GM21423 (cell line): ENCODE data around the gene RGS16.
A peak's percentile ranks its signal among the peaks of the same experiment; 100 is the strongest.
"Not testable (repeated sequence)": the region's sequence is repeated elsewhere in the genome, so short reads cannot be mapped to it uniquely, and the experiment has no call there.

ENCODE experiments used
- ATAC-seq: cut with Tn5 transposase; IDR thresholded peaks from one replicate; pipeline ENCODE4 v1.9.1; 2021; ENCODE audit warnings: mild to moderate bottlenecking, moderate library complexity; ENCODE audit not compliant: unreplicated experiment

The RGS16 gene, protein sequence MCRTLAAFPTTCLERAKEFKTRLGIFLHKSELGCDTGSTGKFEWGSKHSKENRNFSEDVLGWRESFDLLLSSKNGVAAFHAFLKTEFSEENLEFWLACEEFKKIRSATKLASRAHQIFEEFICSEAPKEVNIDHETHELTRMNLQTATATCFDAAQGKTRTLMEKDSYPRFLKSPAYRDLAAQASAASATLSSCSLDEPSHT

DNA sequence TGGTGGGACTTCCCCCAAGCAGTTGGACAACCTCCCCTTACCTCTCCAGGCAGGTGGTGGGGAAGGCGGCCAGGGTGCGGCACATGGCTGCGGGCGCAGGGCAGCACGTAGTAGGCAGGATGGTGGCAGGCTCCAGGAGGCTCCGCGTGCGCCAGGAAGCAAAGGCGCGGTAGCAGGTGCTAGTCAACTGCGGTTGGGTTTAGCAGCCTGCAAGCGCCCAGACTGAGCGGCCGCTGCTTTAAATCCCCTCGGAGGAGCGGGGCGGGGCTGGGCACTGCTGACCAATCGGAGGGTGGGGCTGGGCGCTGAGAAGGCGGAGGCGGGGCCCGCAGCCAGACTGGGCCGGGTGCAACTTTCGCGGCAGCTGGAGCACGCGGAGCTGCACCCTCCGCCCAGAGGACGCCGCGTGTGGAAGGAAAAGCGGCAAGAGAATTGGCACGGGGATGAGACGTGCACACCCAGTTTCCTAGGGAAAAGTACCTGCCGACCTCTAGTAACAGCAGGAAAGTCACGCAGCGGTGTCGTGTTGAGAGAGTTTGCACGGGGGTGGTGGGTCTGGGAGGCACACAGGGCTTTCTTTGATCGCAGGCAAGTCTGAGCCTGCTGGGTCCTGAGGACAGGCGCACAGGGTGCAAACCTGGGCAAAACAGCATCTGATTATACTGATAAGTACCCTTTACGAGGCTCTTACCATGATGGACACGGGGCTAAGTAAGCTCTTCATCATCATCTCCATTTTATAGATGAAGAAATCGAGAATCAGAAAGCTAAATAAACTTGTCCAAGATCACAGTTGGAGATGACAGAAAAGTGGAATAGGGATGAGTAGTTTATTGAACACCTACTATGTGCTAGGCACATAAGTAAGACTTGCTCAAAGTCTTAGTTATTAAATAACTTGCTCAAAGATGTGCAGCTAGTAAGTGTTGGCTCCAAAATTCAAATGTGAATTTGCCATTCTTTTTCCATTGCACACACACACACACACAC, at the start of gene RGS16:
Gene RGS16 (minus strand): TSS at position 215 of the 990 bp plus-strand sequence. CDS start 130 bp downstream, at position 85.
- peak; percentile 90 for ATAC-seq

DNA sequence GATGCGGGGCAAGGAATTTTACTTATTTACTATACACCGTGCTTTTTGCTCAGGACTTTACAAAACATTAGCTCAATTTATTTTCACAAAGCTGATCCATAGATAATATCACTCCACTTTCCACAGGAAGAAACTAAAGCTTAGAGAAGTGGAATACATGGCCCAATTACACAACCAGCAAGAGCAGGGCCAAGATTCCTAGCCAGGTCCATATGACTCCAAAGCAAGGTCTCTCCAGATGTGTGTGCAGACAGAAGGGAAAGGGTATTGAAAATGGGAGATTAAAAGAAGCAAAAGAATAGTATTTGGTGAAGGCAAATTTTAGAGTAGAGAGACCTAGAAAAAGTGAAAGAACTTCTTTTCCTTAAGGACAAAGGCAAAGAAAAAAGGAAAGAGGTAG, 49.8 kb upstream of the RGS16 start:
- ATAC-seq, result no peak

DNA sequence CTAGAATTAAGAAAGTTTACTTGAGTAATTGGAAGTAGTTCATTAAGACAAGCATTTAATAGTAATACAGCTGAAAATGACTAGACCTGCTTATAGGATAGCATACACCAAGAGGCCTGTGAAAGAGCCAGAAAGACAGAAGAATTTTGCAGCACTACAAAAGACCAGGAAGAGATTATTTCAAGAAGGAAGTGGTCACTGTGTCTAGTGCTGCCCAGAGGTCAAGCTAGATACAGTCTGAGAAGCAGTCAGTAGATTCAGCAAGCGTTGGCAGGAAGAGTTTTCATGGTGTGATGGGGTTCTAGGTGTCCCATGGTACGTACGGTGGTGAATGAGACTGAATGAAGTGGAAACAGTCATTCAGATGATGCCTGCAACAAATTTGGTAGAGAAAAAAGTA, 48.7 kb upstream of the RGS16 start:
- no peak for ATAC-seq

DNA sequence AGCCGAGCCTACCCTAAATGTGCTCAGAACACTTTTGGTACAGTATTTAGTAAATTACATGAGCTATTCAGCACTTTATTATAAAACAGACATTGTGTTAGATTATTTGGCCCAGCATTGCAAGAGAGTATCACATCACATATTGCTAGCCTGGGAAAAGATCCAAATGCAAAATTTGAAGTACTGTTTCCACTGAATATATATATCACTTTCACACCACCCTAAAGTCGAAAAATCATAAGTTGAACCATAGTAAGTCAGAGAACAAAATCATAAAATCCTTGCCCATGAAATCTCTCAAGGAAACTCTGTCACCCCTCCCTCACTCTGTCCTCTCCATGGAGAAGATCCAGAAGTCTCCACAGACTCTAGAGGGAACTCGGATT, 47.1 kb upstream of the RGS16 start:
- no peak for ATAC-seq

DNA sequence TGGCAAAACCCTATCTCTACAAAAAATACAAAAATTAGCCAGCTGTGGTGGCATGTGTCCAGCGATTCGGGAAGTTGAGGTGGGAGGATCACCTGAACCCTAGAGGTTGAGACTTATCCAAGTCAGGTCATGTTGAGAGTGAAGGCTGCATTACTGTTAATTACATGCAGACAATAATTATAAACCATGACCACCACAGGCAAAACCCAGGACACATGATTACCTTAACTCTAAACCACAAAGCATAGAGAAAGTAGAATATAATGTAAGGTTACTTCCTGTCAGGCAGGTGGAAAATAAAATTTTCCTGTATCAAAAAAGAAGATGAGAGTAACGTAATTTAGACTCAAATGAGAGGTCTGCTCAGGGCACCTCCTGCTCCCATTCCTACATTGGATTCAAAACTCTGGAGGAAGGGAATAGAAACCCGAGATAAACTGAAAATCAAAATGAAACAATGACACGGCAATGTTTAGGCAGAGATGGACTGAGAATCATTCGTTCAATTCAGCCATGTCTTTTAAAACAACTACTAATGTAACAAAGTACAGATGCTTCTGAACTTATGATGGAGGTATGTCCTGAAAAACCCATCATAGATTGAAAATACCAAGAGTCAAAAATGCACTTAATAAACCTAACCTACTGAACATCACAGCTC, 46.6 kb upstream of the RGS16 start:
- peak; percentile 58 for ATAC-seq

DNA sequence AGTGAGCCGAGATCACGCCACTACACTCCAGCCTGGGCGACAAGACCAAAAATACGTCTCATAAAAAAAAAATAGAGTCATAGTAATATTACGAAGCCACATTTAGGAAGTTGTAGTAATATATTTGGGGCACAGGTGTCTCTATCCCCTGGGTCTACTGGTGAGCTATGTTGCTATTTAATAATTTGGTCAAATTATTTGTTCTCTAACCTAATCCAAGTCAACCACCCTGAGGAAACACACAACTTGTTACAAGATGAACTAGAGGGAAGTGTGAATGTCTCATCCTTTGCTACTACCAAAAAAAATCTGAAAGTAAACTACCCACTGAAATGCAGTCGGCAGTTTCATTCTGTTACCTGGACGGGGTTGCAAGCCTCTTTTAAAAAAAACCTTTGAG, 44.9 kb upstream of the RGS16 start:
- ATAC-seq, result no peak

DNA sequence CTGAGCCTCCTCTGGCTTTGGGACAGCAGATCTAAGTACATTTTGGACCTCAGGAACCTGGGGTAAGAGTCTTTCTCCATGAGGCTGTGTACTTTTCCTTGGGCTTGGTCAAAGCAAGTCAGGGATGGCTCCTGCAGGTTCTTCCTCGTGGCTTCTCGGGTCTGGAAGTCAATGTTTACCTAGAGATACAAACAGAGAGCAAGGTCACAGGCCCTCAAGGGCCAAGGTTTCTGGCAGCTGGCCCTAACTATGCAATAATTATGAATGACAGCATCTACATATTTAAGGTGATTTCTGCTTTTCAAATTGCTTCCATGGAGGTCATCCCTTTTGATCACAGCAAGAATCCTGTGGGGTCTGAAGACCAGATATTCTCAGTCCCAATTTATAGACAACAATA, 42.5 kb upstream of the RGS16 start:
- no peak for ATAC-seq

DNA sequence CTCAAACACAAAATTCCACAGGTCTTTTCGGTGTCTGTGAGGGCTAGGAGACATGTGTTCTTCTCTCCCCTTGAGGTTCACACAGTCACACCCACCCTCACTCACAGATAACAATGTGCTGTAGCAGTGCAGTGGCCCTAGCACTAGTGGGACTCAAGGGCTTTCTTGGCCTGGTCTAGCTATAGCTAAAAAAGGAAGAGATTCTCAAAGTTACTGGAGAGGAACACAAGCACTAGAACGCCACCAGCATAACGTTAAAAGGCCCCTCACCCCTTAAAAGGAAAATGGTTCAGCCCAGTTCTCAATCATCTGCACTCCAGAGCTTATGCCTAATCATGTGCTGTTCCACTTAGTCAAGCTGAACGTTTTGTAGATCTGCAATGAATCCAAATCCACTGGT, 40.7 kb upstream of the RGS16 start:
- ATAC-seq, result no peak

DNA sequence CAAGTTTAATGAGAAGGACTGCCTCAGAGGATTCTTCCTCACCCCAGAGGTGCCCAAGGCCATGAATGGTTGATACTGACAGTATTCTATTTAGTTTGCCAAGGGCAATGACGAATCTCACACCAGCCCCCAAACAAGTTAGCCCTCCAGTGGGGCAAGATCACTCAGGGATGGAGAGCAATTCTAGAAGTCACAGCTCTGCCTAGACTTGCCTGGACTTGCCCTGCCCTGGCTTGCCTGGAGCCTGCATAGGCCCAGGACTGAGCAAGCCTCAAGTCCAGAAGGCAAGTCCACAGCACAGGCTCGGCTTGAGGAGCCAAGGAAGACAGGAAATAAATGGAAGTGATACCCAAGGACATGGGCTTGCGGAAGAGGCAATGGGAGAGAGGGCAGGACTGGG, 39.5 kb upstream of the RGS16 start:
- ATAC-seq, result no peak

DNA sequence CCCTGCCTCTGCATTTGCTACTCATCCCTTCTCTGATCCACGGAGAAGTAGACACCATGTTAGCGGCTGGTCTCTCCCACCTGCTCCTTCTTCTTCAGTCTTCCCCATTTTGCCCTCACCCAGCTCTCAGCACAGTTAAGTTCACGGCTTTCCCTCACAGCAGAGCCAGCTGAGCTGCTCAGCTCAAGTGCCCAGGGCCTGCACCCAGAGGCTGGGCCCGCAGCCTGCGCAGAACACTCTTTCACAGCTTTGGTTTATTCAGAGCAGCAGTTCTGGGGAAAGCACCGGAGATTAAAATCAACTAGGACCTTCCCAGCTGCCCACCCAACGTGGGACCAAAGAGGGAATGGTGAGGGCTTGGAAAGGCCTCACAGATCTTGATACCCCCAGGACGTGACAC, 38.3 kb upstream of the RGS16 start:
- no peak for ATAC-seq

DNA sequence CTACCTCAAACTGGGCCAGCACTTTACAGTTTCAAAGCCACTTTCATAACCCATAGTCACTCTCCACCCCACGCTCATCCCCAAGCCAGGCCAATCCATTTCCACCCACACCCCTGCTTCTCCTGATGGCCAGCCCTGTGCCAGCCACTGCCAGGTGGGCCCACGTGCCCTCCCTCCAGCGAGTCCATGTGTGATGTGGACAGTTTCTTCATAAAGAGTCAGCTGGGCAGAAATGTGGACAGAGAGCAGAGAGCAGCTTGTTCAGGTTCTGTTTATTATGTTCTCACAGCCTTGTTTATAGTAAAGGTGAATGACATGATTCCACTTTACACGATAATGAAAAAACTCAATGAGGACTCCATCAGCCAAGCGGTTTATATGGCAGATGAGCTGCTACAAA, 37.4 kb upstream of the RGS16 start:
- ATAC-seq, result no peak

DNA sequence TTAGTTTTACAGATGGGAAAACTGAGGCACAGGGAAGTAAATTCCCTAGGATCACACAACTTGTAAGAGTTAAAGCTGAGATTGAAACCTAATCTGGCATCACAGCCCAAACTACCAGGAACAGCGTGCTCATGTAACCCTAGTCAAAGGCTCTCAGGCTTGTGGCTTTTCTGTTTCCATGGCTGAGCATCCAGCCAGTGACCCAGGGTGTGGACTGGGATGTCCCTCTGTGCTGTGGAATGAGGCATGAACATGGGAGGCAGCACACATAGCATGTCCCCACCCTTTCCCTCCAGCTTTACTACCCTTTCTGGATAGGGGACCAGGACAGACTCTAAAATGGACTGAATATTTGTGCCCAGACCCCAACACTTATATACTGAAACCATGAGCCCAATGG, 35.1 kb upstream of the RGS16 start:
- no peak for ATAC-seq

DNA sequence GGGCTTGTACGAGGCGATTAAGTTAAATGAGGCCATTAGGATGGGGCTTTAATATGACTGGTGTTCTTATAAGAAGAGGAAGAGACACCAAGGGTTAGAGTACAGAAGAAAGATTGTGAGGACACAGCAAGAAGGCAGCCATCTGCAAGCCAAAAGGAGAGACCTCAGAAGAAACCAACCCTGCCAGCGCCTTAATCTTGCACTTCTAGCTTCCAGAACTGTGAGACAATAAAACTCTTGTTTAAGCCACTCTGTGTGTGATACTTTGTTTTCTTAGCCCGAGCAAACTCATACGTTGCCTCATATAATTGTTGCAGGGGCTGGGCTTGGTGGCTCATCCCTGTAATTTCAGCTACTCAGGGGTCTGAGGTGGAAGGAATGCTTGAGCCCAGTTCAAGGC, 33.6 kb upstream of the RGS16 start:
- no peak for ATAC-seq

DNA sequence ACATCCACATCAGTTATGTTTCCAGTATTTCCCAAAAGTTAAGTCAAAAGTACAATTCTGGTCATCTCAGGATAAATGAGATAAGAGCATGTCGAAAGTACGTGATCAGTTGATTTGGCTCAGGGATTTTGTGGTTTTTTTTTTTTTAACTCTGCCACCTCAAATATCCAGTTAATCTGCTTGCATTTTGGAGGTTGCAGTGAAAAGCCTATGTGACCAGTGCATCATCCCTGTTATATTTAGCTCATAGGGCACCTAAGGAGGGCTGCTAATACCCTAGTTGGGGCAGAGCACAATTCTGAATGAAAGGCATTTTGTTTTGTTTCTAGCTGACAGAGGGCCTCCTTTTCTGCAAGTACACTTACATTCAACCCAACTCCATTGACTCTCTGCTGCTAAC, 31.7 kb upstream of the RGS16 start:
- ATAC-seq, result no peak

DNA sequence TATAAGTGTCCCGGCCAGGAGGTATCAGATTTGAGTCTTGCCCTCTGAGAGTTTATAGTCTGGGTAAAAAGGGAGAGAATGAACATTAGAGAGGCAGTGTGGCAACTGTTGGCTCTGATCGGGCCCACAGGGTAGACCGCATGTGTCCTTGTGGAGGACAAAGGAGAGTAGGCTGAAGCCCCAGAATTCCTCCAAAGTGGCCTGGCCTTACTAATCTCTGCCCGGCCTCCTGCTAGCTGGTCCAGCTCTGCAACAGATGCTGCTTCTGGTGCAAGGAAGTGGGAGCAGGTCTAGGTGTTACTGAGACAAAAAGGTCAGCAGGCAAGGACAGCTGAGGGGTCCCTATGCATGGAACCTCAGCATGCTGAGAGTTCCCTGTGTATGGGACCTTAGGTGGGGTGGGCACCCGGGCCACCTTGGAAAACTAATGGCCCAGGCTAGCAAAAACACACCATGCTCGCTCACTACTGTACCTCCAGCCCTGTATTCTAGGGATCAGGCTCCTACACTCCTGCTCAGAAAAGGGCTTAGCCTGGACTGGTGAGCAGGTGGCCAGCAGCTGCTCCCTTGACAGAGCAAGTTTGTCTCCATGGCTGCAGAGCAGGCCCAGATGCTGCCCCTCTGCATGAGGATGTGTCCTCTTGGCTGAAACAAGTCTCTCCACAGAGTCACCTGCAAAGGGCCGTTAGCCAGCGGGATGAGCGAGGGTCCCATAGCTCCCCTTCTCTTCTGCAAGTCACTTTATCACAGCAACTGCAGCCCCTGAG, 30.3 kb upstream of the RGS16 start:
- no peak for ATAC-seq

DNA sequence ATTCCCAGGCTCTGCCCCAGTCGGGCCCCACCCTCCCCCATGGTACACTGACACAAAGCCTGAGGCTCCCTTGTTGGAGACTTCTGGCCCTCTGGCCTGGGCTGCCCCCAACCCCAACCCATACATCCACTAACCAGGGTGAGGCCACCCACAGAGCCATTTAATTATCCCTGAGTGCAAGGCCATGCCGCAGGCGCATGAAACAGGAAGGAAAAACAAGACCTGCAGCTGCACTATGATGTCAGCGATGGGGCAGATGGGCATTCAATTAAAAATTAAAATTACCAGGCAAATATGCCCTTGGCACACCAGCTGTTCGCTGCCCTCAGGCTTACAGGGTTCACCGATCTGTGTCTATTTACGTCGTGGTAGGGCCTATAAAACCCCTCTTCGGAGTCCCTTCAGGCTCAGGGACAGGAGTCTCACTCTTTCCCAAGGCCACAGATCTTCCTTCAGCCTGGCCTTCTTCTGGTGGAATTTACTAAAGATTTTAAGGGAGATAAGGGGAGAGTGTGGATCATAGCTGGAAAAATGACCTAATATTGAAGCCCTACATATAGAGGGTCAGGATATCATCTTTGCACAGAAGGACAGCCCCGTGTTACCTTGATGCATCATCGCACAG, 29.6 kb upstream of the RGS16 start:
- ATAC-seq, result no peak

DNA sequence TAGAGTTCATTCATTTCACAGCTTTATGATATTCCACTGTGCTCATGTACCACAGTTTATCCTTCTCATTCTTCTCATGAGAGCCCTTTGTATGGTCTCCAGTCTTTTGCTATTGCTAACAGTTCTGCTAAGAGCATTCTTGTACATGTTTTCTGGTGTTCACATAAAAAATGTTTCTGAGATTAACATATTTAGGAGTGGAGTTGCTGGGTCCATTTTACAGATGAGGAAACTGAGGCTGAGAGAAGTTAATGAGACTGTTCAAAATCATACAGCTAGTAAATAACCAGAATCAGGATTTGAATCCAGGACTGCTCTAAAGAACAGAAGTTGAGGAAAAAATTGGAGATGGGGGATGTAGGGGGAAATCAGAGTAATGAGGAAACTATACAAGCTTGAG, 28.8 kb upstream of the RGS16 start:
- ATAC-seq, result no peak

DNA sequence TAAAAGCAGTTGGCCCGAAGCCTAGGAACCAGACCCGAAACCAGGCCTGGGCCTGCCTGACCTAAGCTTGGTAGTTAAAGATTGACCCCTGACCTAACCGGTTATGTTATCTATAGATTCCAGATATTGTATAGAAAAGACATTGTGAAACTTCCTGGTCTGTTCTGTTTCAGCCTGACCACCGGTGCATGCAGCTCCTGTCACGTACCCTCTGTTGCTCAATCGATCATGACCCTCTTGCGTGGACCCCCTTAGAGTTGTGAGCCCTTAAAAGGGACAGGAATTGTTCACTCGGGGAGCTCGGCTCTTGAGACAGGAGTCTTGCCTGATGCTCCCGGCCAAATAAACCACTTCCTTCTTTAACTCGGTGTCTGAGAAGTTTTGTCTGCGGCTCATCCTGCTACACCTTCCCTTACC, 28.3 kb upstream of the RGS16 start:
- not testable (repeated sequence) for ATAC-seq

DNA sequence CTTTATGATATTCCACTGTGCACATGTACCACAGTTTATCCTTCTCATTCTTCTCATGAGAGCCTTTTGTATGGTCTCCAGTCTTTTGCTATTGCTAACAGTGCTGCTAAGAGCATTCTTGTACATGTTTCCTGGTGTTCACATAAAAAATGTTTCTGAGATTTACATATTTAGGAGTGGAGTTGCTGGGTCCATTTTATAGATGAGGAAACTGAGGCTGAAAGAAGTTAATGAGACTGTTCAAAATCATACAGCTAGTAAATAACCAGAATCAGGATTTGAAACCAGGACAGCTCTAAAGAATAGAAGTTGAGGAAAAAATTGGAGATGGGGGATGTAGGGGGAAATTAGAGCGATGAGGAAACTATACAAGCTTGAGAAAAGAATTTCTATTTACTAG, 27.8 kb upstream of the RGS16 start:
- no peak for ATAC-seq

DNA sequence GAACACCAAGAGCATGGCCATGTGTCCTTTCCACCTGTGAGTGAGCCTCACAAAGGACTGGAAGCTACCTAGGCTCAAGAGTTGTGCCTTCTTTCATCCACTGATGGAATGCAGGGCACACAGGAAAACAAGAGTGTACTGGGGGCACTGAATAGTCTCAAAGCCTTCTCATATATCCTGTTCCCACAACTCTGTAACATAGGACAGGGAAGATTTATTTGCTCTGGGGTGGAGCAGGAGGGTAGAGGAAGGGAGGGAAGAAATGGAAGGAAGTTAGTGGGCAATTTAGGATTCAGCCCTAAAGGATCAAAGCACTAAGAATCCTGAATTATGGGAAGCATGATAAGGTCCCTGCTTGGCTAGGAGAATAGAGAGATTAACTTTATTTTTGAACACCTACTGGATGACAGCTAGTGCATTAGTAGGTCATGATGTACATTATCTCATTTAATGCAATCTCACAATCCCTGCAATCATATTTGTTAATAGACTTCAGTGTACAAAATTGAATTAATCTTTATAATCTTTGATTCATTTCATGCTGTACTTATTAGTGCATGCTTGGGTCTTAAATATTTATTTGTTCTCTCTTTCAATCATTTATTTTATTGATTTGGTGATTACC, 27.0 kb upstream of the RGS16 start:
- ATAC-seq, result no peak
